ENCODE data around the gene NAA15.

DNA sequence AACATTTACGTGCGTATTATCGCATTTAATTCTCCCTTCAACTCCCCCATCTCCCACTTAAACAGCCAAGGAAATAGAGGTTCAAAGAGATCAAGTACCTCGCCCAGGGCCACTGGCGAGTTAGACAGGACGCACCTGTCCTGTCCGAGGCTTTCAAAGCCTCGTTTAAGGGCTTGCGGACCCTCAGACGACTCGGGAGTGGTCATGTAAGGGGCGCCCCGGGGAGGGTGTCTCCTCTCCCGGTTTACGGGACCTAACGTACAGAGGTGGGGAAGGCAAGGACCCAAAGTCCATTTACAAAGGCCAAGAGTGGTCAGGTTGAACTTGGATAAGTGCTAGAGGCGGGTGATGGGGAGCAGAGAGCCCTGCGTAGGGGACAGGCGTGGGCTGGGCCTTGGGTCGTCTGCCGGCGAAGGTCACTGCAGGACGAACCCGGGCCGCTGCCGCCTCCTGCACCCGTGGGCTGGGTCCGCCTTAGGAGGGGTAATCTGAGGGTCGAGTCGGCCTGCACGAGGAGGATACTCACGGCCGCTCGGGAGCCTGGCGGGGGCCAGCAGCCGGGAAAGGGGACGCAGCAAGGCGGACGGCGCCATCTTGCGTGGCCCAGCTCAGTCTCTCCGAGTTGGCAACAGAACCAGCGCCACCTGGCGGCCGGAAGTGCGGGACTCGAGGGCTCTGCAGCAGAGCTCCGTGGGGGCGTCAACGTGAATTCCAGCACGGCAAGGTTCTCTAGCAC is 5.9 kb upstream of the NAA15 start:
- TF ChIP-seq POLR2A (IDR thresholded peaks at IDR 0.05; ENCODE audit: low read depth, low read length) (peak; percentile 84; the same call in 1 of the 2 replicates), POLR2AphosphoS5 (IDR thresholded peaks at IDR 0.05; ENCODE audit: low read depth, low read length) (peak; percentile 71), TAF1 (IDR thresholded peaks at IDR 0.05; ENCODE audit: borderline replicate concordance, low read depth, low read length) (peak; percentile 86)
